Stimulated activated naive CD4-positive, alpha-beta T cell (primary cell): Measurements from ENCODE around the gene OGFOD1.

ENCODE experiments used
- DNase-seq, 6 experiments: peaks; one replicate each; lab custom pipeline; 2025; lab: John Stamatoyannopoulos, UW

Gene OGFOD1

DNA sequence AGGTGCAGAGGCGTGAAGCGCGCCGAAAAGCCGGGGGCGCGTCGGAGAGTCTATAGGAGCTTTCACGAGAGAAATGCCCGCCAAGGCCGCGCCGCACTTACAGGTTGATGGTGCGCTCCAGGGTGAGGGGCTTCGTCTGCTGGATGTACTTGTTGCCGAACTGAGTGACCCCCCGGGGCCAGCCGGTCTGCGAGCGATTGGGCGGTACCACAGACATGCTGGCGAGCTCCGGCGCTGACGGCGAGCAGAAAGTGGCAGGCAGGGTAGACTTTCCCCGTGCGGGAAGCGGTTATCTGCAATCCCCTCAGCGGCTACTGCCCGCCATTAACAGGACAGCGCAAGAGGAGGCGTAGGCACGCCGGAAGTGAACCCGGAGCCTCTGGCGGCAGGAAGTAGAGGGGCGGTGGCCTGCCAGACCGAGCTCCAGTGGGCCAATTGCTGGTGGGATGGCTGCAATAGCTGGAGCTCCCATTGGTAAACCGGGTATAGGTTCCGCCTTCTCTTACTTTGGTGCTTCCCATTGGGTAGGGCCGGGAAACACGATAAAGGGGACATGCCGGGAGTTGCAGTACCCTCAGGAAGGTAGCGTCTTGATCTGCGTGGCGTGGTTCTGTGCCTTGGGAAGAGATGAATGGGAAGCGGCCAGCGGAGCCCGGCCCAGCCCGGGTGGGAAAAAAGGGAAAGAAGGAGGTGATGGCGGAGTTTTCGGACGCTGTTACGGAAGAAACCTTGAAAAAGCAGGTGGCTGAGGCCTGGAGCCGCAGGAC, at the start of gene OGFOD1, which contains the start of gene NUDT21:
Gene OGFOD1, plus strand, starts transcription at position 569 of the 767 bp plus-strand sequence. Its CDS starts 59 bp downstream, at position 628.
Gene NUDT21, minus strand, starts transcription at position 347 of the 767 bp plus-strand sequence. Its CDS starts 130 bp downstream, at position 217.
- peak; percentile 78 to 92 (median 90) for DNase-seq

DNA sequence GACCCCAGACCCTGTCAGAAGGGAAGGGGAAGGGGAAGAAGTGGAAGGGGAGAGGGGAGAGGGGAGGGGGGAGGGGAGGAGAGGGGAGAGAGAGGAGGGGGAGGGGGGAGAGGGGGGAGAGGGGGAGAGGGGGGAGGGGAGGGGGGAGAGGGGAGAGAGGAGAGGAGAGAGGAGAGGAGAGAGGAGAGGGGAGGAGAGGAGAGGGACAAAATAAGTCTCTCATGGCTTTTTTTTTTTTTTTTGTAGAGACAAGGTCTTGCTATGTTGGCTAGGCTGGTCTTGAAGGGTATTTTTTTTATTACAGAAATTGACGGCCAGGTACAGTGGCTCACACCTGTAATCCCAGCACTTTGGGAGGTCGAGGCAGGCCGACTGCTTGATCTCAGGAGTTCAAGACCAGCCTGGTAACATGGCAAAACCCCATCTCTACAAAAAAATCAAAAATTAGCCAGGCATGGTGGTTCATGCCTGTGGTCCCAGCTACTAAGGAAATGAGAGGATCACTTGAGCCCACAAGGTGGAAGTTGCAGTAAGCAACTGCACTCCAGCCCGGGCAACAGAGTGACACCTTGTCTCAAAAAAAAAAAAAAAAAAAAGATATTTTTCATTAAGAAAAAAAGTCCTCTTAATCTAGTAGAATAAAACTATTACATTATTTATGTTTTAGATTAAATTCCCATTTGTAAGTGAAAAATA, 45.2 kb upstream of the OGFOD1 start:
- no peak for DNase-seq

DNA sequence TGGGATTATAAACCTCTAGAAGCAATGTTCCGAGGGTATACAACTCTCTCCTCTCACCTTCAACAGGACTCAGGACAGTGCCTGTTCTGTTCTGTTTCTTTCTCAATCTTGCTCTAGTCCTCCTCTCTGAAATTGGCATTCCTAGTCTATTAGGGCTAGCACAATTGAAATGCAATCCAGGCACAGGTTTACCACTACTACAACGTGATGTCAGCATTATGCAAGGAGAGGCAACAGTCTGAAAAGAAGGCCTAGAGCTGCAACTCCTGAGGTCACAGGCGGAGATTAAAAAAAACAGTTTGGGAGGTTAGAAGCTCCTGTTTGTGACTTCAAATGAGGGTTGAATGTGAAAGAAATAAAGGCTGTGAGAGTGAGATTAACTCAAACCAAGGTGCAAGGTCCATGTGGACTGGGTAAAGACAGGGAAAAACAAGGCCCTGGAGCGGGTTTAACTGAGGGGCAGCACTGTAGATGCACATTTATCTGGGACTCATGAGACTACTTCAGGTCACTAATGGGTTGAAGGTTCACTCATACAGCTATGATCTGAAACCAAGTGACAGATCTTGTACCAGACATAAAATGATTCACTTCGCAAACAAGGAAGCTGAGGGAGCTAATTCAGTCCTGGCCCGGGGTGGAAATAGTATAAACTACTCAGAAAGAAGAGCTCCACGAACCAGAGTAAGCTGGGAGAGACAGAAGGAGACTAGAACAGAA, 42.8 kb upstream of the OGFOD1 start:
- DNase-seq = no peak

DNA sequence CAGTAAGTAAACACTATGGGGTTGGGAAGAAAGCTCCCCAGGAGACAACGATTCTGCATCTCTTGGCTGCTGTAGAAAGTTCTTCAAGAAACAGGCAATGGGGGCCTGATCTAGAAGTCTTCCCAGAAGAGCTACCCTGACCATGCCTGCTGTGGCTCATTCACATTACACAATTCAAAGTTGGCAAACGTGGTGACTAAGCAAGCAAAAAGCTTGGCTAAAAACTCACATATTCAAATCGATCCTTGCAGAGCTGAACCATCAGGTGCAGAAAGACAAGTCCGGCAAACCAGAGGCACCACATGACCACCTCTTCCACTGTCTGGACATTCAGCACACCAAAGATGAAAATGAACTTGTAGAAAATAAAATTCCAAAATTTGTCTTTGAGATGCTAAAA, 42.2 kb upstream of the OGFOD1 start:
- no peak for DNase-seq

DNA sequence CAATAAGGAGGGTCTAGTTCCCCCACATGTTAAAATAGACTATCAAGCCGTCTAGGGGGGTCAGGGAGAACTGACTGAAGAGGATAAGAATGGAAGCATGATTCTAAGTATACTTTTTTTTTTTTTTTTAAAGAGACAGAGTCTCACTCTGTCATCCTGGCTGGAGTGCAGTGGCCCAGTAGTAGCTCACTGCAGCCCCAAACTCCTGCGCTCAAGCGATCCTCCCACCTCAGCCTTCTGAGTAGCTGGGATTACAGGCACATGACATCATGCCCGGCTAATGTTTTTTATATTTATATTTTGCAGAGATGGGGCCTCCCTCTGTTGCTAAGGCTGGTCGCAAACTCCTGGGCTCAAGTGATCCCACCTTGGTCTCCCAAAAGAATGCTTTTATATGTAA, 40.2 kb upstream of the OGFOD1 start:
- no peak for DNase-seq

DNA sequence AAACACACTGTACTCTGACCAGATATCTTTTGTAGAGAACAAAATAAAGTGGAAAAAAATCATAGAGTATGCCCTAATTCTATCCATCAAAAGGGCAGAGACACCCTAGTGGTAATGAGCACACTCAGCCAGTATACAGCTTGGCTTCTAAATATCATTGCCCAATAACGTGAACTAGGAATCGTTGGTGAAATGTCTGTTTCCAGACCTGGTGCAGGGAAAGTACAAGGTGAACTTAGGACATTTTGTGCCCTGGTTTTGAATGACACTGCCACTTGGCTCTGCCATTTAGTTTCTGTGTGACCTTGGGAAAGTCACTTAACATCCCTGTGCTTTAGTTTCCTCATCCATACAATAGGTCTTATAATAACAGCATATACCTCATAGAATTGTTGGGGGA, 39.7 kb upstream of the OGFOD1 start:
- no peak for DNase-seq

DNA sequence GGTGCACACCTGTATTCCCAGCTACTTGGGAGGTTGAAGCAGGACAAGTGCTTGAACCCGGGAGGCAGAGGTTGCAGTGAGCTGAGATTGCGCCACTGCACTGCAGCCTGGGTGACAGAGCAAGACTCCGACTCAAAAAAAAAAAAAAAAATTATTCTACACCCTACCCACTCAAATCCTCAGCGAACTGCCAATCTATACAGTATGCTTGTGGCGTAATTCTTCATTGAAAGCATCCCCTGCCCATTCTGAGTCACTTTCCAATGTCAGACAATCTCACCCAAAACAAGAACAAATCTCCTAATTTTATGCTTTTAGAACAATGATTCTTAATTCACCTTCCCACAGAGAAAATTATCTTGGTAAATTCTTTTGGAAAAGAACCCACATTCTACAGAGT, 38.0 kb upstream of the OGFOD1 start:
- no peak for DNase-seq

DNA sequence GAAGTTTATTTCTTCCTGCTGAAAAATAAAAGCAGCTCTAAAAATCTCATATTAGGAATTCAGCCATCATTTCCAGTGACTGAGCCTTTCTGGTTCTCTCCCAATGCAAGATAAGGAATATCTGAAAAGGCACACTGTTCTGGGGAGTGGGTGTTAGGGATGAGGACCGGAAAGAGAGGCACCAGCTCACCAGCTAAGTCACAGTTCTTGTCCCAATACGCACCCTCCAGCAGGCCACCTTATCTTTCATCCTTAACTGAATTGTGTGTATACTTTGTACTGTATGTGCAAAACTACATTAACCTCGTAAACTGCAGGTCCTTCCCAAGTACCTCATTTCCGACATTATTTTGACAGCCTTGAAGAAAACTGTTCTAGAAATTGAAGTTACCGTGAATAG, 37.0 kb upstream of the OGFOD1 start:
- DNase-seq = no peak

DNA sequence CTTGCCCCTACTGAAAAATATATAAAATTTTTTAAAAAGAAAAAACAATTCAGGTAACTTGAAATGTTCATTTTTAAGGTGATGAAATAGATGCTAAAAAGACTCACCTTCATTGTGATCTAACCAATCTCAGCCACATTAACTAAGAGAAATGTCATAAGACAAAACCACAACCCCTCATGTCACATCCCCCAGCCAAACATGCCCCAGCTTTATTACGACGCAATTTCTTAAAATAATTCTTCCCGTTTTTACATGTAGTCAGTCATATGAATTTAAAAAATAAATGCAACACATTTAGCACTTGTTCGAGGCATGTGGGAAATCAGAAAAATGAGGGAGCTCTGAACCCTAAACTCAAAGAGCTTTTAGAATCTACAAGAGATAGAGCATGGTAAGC, 35.5 kb upstream of the OGFOD1 start:
- DNase-seq = no peak

DNA sequence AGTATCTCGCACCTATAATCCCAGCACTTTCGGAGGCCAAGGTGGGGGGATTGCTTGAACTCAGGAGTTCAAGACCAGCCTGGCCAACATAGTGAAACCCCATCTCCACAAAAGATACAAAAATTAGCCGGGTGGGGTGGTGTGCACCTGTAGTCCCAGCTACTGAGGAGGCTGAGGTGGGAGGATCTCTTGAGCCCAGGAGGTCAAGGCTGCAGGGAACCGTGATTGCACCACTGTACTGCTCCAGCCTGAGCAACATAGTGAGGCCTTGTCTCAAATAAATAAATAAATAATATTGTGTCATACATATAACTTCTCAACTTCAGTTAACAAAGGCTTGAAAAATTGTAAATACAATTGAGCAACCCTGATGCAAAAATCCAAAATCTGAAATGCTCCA, 34.2 kb upstream of the OGFOD1 start:
- DNase-seq = no peak

DNA sequence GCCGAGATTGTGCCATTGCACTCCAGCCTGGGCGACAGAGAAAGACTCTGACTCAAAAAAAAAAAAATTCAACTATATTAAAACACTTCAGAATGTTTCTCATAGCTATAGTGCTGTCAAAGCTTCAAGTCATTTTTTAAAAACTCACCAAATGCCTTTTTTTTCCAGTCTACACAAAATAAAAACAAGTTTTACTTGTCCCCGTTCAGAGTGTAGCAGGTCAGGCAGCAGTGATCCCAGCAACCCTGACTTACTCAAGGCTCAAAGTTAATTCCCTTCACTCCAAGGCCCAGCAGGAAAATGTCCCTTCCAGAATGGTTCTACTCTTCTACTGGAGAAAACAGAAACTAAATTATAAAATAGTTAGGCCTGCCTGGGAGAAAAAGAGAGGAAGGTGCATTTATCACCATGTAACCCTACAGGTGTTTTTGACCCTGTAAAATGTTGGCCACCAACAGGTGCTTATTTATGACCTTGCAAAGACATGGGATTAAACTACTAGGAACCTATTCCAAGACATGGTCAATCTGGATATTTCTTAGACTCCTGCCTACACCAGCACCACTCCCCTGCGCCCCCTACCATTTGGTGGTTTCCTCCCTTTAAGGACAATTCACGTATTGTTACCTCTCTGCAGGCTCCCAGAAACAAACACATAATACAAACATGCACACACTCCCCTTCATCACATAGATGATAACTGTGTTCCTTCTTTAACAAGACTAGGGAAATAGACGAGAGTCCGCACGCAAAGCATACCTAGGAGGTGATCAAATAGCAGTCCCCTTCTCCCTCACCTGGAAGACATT, 31.4 kb upstream of the OGFOD1 start:
- DNase-seq = no peak

DNA sequence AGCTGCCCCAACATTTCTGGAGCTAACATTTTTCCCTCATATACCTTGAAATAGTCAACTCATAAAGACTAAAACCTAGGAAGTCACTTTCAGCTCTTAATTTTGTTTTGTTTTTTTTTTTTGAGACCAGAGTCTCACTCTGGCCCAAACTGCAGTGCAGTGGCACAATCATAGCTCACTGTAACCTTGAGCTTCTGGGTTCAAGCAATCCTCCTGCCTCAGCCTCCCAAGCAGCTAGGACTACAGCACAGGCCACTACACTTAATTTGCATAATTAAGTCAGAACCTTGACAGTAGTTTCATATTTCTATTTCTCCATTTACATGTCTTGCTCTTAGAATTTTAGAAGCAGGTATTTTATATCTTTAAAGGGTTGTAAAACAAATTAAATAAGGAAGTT, 30.7 kb upstream of the OGFOD1 start:
- no peak for DNase-seq

DNA sequence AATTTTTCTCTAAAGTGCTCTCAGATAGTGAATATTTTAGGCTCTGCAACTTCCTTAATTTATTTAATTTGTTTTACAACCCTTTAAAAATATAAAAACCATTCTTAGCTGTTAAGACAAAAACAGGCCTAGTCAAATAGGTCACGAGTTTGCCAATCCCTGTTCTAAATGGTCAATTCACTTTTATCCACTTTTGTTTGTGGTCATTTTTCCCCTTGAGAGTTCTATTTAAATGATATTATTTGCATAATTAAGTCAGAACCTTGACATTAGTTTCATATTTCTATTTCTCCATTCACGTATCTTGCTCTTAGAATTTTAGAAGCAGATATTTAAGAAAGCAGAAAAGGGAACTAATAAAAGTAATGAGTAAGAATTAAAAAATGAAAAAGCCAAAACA, 30.0 kb upstream of the OGFOD1 start:
- DNase-seq = no peak

DNA sequence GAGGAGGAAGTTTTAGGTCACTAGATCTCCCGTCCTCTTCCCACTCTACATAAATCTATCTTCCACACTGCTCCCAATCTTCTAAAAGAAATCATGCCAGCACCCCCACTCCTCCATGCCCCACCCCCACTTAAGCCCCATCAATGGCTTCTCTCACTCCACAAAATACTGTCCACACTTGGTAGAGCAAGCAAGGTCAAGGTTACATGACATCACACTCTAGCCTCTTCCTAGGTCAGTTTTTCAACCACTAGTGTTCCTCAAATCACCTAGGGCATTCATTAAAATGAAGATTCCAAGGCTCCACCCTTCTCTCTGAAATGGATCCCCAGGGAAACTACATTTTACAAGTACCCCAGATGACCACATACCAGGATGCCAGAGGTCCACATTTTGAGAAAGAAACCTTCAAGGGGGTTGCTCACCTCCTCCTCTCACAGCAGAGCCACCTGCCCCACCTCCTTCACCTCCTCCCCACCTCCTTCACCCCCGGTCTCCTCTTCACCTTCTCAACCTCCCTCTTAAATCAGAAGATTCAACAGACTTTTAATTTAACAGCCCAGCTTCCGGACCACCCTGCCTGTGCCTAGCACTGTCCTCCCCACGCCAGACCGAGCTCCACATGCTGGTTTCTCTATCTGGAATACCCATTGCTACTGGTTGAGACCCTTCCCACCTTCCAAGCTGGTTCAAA, 29.2 kb upstream of the OGFOD1 start:
- DNase-seq = no peak

DNA sequence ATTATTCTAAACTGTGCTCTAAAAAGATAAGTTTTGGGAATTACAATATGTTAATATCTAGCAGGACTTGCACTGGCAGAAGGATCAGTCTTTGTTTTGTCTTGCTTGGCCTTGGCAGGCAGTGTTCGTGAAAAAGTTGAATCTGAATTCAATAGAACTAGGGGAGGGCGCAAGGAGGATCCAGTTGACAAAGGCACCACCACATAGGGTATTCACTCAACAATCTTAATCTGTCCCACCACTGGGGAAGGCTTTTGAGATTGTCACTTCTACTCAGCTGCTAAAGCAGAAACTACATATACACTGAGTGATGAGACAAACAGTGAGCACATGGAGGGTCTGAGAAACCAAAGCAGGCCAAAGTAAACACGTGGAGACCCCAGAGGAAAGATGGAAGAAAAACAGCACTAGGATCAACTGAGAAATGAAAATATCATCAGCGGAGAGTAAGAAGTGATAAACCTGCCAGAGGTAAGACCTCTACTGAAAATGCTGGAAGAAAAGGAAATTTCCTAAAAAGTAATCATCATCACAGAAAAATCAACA, 28.4 kb upstream of the OGFOD1 start:
- DNase-seq = no peak

DNA sequence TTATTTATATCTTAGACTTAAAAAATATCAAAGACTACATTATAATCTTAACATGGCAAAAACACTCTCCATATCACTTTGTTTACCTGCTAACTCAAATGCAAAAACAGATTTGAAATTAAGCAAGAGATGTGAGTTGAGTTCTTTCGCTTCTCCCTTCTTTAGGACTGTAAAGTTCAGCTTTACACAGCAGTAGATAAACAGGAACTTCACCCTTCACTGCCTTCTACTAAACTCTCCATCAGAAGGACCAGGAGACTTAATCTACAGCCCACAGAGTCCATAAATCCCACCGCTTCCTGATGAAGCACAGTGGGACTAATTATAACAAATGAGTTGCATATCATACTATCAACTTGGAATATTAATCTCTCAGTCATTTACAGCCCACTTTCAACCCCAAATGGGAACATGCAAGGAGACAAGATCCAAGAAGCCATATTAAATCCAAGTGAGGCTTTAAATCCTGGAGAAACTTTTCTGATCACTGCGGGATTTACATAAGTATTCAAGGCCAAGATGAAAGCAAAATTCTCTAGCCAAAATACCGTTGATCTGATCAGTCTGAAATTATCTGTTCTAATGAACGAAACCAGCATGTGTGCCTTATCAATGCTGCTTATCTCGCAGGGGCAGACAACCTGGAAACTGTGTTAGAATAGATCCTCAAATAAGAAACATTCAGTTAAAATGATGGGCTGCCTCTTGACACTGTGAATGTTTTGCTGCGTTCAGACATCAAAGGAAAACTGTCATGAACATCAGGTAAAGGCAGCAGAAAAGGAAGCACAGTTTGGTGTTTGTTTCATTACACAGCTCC, 27.6 kb upstream of the OGFOD1 start:
- peak in 3 of 6 experiments; percentile 7 to 35 (median 34) for DNase-seq

DNA sequence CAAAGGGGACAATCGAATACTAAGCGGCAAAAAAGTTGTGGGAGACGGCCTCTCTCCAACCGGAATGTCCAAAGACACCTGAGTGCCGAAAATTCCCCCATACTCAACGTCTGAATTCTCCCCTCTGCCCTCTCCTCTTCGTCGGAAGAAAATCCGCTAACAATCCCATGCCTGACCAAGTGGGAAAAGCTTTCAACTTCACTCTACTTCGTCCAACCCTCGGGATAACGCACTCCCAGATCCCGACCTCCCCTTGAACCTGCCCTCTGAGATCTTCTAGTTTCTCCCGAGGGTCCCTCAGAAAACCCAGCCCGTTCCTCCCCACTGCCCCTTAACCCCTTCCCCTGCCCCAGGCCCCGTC, 27.0 kb upstream of the OGFOD1 start:
- DNase-seq = no peak

DNA sequence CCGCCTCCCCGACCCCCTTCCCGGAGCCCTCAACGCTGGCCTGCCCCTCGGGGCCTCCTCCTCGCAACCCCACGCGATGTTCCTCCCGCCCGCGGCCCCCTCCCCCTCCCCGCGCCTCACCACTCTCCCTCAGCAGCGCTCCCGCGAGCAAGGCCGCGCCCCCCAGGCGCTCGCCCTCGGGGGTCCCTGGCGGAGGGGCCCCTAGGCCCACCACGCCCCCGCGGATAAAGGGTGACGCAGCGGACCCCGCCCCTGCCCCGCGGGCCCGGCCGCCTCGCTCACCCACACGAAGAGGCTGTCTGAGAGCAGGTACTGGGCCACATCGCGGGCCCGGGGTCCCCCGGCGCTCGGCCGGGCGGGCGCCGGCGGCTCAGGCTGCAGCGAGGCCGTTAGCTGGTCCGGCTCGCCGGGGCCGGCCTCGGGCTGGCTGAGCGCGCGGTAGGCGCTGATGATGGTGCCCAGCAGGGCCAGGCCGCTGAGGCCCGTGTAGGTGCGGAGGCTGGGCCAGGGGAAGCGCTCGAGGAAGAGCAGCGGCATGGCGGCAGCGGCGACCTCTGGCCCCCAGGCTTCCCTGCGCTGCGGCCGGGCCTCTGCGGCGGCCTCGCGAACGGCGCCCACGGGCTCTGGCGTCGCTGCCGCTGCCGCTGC, 26.4 kb upstream of the OGFOD1 start:
- peak in 5 of 6 experiments; percentile 33 to 55 (median 46) for DNase-seq

DNA sequence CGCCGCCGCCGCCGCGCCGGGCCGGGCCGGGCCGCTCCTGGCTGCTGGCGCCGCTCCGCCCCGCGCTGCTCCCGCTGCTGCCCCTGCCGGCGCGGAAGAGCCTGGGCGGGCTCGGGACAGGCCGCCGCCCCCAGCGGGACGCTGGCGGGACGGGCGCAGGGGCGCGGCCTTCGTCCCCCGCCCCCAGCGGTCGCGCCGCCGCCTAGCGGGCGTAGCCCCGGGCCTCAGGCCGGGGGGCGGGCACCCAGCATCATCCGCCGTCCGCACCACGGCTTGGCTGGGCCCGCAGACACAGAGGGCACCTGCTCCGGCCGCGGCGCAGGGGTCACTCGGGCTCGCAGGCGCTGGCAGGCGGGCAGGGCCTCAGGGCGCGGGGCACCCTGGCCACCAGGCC, 25.9 kb upstream of the OGFOD1 start, which contains the start of gene AMFR:
Gene AMFR, minus strand, starts transcription at position 107 of the 394 bp plus-strand sequence. CDS start 218 bp downstream, outside the sequence.
- peak; percentile 40 to 69 (median 52) for DNase-seq
